Parathyroid adenoma (tissue), 2 donors: ENCODE data around the gene ABAT.
"Not testable (repeated sequence)": the region's sequence is repeated elsewhere in the genome, so short reads cannot be mapped to it uniquely, and the experiment has no call there.

Experiments
- H2AFZ ChIP-seq: fragments of 300-600 bp; sonication (generic); one replicate; pipeline ENCODE4 v1.7.0; 2017; ENCODE audit warnings: antibody characterized with exemption, mild to moderate bottlenecking
- H3K27ac ChIP-seq: fragments of 300-600 bp; sonication (generic); one replicate; pipeline ENCODE4 v1.7.0; 2017
- H3K27me3 ChIP-seq: fragments of 300-600 bp; sonication (generic); one replicate; pipeline ENCODE4 v1.7.0; 2017; ENCODE audit warnings: low read length; ENCODE audit not compliant: control insufficient read depth, insufficient read depth
- H3K36me3 ChIP-seq: fragments of 300-600 bp; sonication (generic); one replicate; pipeline ENCODE4 v1.7.0; 2017; ENCODE audit warnings: low read length; ENCODE audit not compliant: control insufficient read depth, insufficient read depth
- H3K4me1 ChIP-seq: fragments of 300-600 bp; sonication (generic); one replicate; pipeline ENCODE4 v1.7.0; 2017; ENCODE audit warnings: control low read depth
- H3K4me2 ChIP-seq: fragments of 300-600 bp; sonication (generic); one replicate; pipeline ENCODE4 v1.7.0; 2017; ENCODE audit warnings: low read length
- H3K4me3 ChIP-seq: fragments of 300-600 bp; sonication (generic); one replicate; pipeline ENCODE4 v1.7.0; 2017; ENCODE audit warnings: low read depth, low read length
- H3K79me2 ChIP-seq: fragments of 300-600 bp; sonication (generic); one replicate; pipeline ENCODE4 v1.7.0; 2017; ENCODE audit warnings: control low read depth
- H3K9ac ChIP-seq: fragments of 300-600 bp; sonication (generic); one replicate; pipeline ENCODE4 v1.7.0; 2017; ENCODE audit warnings: mild to moderate bottlenecking
- H3K9me3 ChIP-seq: fragments of 300-600 bp; sonication (generic); one replicate; pipeline ENCODE4 v1.7.0; 2017; ENCODE audit warnings: low read length; ENCODE audit not compliant: control insufficient read depth
- CTCF ChIP-seq: fragments of 300-600 bp; sonication (generic); IDR thresholded peaks from one replicate; pipeline ENCODE4 v1.7.0; 2017; ENCODE audit warnings: antibody characterized with exemption, mild to moderate bottlenecking
- donor health status: primary hyperparathyroidism.

The ABAT gene

GRCh38 chr16:8647721-8648318 is 26.6 kb upstream of the ABAT start:
- Histone ChIP-seq H3K9me3 (no peaks in the 10 kb centered on the region), H3K4me2 (no peak overlapping the region), H3K79me2 (no peaks in the 10 kb centered on the region), H3K27ac (no peak overlapping the region), H3K4me1 (no peaks in the 10 kb centered on the region), H3K9ac (no peak overlapping the region), H3K27me3 (no peaks in the 10 kb centered on the region), H2AFZ (no peak overlapping the region), H3K4me3 (no peak overlapping the region), H3K36me3 (no peaks in the 10 kb centered on the region)
- TF ChIP-seq CTCF: no peak

- Histone ChIP-seq H3K36me3 (no peaks in the 10 kb centered on the region), H3K4me1 (no peaks in the 10 kb centered on the region), H3K9ac (no peak overlapping the region), H3K4me3 (no peak overlapping the region), H3K9me3 (no peaks in the 10 kb centered on the region), H2AFZ (no peak overlapping the region), H3K27me3 (no peaks in the 10 kb centered on the region), H3K4me2 (no peak overlapping the region), H3K27ac (no peak overlapping the region), H3K79me2 (no peaks in the 10 kb centered on the region)
- TF ChIP-seq CTCF: no peak
Measured at GRCh38 chr16:8648877-8649276, 25.5 kb upstream of the ABAT start.

GRCh38 chr16:8649829-8650554 is 24.4 kb upstream of the ABAT start:
- Histone ChIP-seq H3K27ac (no peak overlapping the region), H3K4me2 (no peak overlapping the region), H3K4me3 (no peak overlapping the region), H3K9ac (no peak overlapping the region), H3K27me3 (no peaks in the 10 kb centered on the region), H2AFZ (no peak overlapping the region), H3K4me1 (no peaks in the 10 kb centered on the region), H3K9me3 (no peaks in the 10 kb centered on the region), H3K36me3 (no peaks in the 10 kb centered on the region), H3K79me2 (no peaks in the 10 kb centered on the region)
- TF ChIP-seq CTCF: no peak

- H3K27ac ChIP-seq, H3K4me3 ChIP-seq, H2AFZ ChIP-seq, H3K9me3 ChIP-seq, H3K79me2 ChIP-seq, H3K36me3 ChIP-seq, H3K4me1 ChIP-seq, H3K9ac ChIP-seq, H3K27me3 ChIP-seq, H3K4me2 ChIP-seq: not testable (repeated sequence)
Measured at GRCh38 chr16:8651958-8652357, 22.5 kb upstream of the ABAT start.

- Histone ChIP-seq H3K36me3 (no peaks in the 10 kb centered on the region), H3K9me3 (no peaks in the 10 kb centered on the region), H3K4me2 (no peak overlapping the region), H3K9ac (no peak overlapping the region), H2AFZ (no peak overlapping the region), H3K27ac (no peak overlapping the region), H3K4me3 (no peak overlapping the region), H3K79me2 (no peaks in the 10 kb centered on the region), H3K4me1 (no peaks in the 10 kb centered on the region), H3K27me3 (no peaks in the 10 kb centered on the region)
- TF ChIP-seq CTCF: no peak
Measured at GRCh38 chr16:8655184-8655717, 19.2 kb upstream of the ABAT start.
